ENCODE results near the gene RANBP17. TPM values are rescaled to one million over a fixed set of nuclear protein-coding genes. Genes with fewer than 3 reads are reported as not detected.

Gene RANBP17
- total RNA-seq, 1 experiment from 2014 or later: not detected

- intact Hi-C loops (cut with micrococcal nuclease; ENCODE audit: unreplicated experiment): no loop called here
- Histone ChIP-seq H3K4me1 (ENCODE audit: insufficient read depth, low read length, poor library complexity, severe bottlenecking) (no peaks in the 10 kb centered on the region), H3K27ac (ENCODE audit: low read depth, low read length, poor library complexity, severe bottlenecking) (no peak overlapping the region), H3K27me3 (replicated peaks; ENCODE audit: insufficient read depth, low read depth, low read length, poor library complexity) (no peaks in the 10 kb centered on the region), H3K36me3 (ENCODE audit: insufficient read depth, low read length, poor library complexity, severe bottlenecking) (no peaks in the 10 kb centered on the region), H3K9me3 (ENCODE audit: low read depth, low read length, poor library complexity, severe bottlenecking) (no peaks in the 10 kb centered on the region), H3K4me3 (ENCODE audit: low read depth, low read length, poor library complexity, severe bottlenecking) (no peak overlapping the region)
- ChIA-PET CTCF (no interaction called here), POLR2A (ENCODE audit: low non-redundant PET) (no interaction called here)
- DNase-seq (ENCODE audit: low spot score): no peak
- no peak for TF ChIP-seq CTCF (conservative IDR thresholded peaks at IDR 0.05; ENCODE audit: low read depth, low read length)
- no TSS peak for BruUV-seq (replicated peaks)
Measured at GRCh38 chr5:170903075-170903474, 41.3 kb downstream of the RANBP17 start.

DNA sequence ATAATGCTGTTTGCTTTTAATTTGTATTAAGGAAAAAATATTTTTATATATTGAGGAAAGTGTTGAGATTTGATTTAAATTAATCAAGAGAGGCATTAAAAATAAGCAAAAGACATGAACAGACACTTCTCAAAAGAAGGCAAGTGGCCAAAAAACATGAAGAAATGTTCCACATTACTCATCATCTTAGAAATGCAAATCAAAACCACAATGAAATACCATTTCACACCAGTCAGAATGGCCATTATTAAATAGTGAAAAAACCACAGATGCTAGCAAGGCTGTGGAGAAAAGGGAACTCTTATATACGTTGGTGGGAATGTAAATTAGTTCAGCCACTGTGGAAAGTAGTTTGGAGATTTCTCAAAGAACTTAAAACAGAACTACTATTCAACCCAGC, 45.9 kb downstream of the RANBP17 start:
- Histone ChIP-seq H3K4me1 (ENCODE audit: insufficient read depth, low read length, poor library complexity, severe bottlenecking) (no peaks in the 10 kb centered on the region), H3K27me3 (replicated peaks; ENCODE audit: insufficient read depth, low read depth, low read length, poor library complexity) (no peaks in the 10 kb centered on the region), H3K4me3 (ENCODE audit: low read depth, low read length, poor library complexity, severe bottlenecking) (no peak overlapping the region), H3K36me3 (ENCODE audit: insufficient read depth, low read length, poor library complexity, severe bottlenecking) (no peaks in the 10 kb centered on the region), H3K9me3 (ENCODE audit: low read depth, low read length, poor library complexity, severe bottlenecking) (no peaks in the 10 kb centered on the region), H3K27ac (ENCODE audit: low read depth, low read length, poor library complexity, severe bottlenecking) (no peak overlapping the region)
- intact Hi-C loops (cut with micrococcal nuclease; ENCODE audit: unreplicated experiment): no loop called here
- no peak for DNase-seq (ENCODE audit: low spot score)
- ChIA-PET CTCF (no interaction called here), POLR2A (ENCODE audit: low non-redundant PET) (no interaction called here)
- no TSS peak for BruUV-seq (replicated peaks)
- TF ChIP-seq EZH2 (IDR thresholded peaks at IDR 0.05; ENCODE audit: borderline replicate concordance, low read depth, low read length, poor library complexity, severe bottlenecking) (no peak), CTCF (conservative IDR thresholded peaks at IDR 0.05; ENCODE audit: low read depth, low read length) (no peak)

DNA sequence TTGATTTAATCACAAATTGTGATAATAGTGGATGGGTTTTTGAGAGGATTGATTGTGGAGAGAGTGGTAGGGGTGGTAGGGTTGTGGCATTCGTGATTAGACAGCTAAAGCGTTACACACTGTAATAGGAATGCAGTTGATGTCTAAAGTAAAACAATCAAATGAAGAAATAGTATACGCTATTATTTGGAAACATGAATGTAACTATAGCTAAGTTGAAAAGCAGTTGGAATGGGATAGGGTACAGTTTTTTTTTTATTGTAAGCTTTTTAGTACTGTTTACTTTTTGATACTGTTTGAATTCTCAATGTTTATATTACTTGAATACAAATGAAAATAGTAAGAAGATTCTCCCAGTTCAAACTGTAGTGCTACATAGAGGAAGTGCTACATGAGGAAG, 51.8 kb downstream of the RANBP17 start:
- no TSS peak for BruUV-seq (replicated peaks)
- TF ChIP-seq EZH2 (IDR thresholded peaks at IDR 0.05; ENCODE audit: borderline replicate concordance, low read depth, low read length, poor library complexity, severe bottlenecking): no peak
- no peak for TF ChIP-seq CTCF (conservative IDR thresholded peaks at IDR 0.05; ENCODE audit: low read depth, low read length)
- CTCF ChIA-PET: no interaction called here

More for the DNA sequence above, 51.8 kb downstream of the RANBP17 start:
- POLR2A ChIA-PET (ENCODE audit: low non-redundant PET): interaction anchor here (0.6 to 0.7 kb wide), 2 partner anchors 45 to 933 kb away, joined by 3 to 6 read pairs; no protein-coding TSS in a partner anchor
- no peak for DNase-seq (ENCODE audit: low spot score)
- no peaks in the 10 kb centered on the region for H3K36me3 ChIP-seq (ENCODE audit: insufficient read depth, low read length, poor library complexity, severe bottlenecking)
- H3K9me3 ChIP-seq (ENCODE audit: low read depth, low read length, poor library complexity, severe bottlenecking): no peaks in the 10 kb centered on the region
- no peaks in the 10 kb centered on the region for H3K4me1 ChIP-seq (ENCODE audit: insufficient read depth, low read length, poor library complexity, severe bottlenecking)
- no peak overlapping the region for H3K4me3 ChIP-seq (ENCODE audit: low read depth, low read length, poor library complexity, severe bottlenecking)
- intact Hi-C loops (cut with micrococcal nuclease; ENCODE audit: unreplicated experiment): no loop called here
- no peaks in the 10 kb centered on the region for H3K27me3 ChIP-seq (replicated peaks; ENCODE audit: insufficient read depth, low read depth, low read length, poor library complexity)
- H3K27ac ChIP-seq (ENCODE audit: low read depth, low read length, poor library complexity, severe bottlenecking): no peak overlapping the region

Measured in A673 (cell line).